IMR-90 (cell line): ENCODE results near the gene OPTC. TPM values are rescaled to one million over a fixed set of nuclear protein-coding genes. Genes with fewer than 3 reads are reported as not detected.

Source experiments
- ATAC-seq: fragments of 200-7000 bp; cut with Tn5 transposase; 2 replicates; pipeline ENCODE4 v1.9.1; 2020; ENCODE audit warnings: low read depth, mild to moderate bottlenecking, moderate library complexity
- BruUV-seq: library from RNA; stranded (reverse); fragments of 400-500 nt; replicated peaks from 2 replicates; lab custom pipeline; 2021; lab: Mats Ljungman, UMichigan
- CTCF ChIA-PET: fragments of 300-600 bp; formaldehyde crosslinking; extraction: SDS; loops from one replicate; lab custom pipeline; 2021; ENCODE audit warnings: antibody characterized with exemption; lab: Yijun Ruan, JAX
- POLR2A ChIA-PET: fragments of 300-600 bp; sonication (Branson Sonifier 250); formaldehyde crosslinking; loops from one replicate; lab custom pipeline; 2022; ENCODE audit warnings: antibody characterized with exemption; ENCODE audit not compliant: unreplicated experiment; lab: Charles Lee
- DNase-seq: peaks from one replicate; pipeline ENCODE4 v3.0.0; 2013
- H2AFZ ChIP-seq: replicated peaks from 2 replicates; pipeline ENCODE3; 2013; ENCODE audit warnings: low read length, mild to moderate bottlenecking; ENCODE audit not compliant: poor library complexity
- H2AK5ac ChIP-seq: 2 replicates; pipeline ENCODE4 v1.6.1; 2013; ENCODE audit warnings: low read depth, low read length, inconsistent platforms
- H2AK9ac ChIP-seq: replicated peaks from 2 replicates; pipeline ENCODE3; 2013; ENCODE audit warnings: mild to moderate bottlenecking, low read depth, low read length, moderate library complexity; ENCODE audit not compliant: poor library complexity
- H2BK120ac ChIP-seq: 2 replicates; pipeline ENCODE4 v1.6.1; 2013; ENCODE audit warnings: low read depth, low read length, inconsistent platforms
- H2BK15ac ChIP-seq: 3 replicates; pipeline ENCODE4 v1.6.1; 2013; ENCODE audit warnings: low read depth, low read length, inconsistent platforms
- H2BK20ac ChIP-seq: 2 replicates; pipeline ENCODE4 v1.6.1; 2013; ENCODE audit warnings: low read depth, mild to moderate bottlenecking, inconsistent platforms, low read length, moderate library complexity
- H2BK5ac ChIP-seq: 2 replicates; pipeline ENCODE4 v1.6.1; 2013; ENCODE audit warnings: mild to moderate bottlenecking, low read depth, low read length, inconsistent platforms; ENCODE audit not compliant: poor library complexity, severe bottlenecking
- H3K14ac ChIP-seq: replicated peaks from 2 replicates; pipeline ENCODE4 v1.6.1; 2013; ENCODE audit warnings: low read depth, low read length, inconsistent platforms
- H3K18ac ChIP-seq: 2 replicates; pipeline ENCODE4 v1.6.1; 2013; ENCODE audit warnings: low read depth, low read length, control low read depth
- H3K23ac ChIP-seq: 2 replicates; pipeline ENCODE4 v1.6.1; 2013; ENCODE audit warnings: low read depth, low read length, inconsistent platforms
- H3K27ac ChIP-seq: 2 replicates; pipeline ENCODE4 v1.5.1; 2013; ENCODE audit warnings: mild to moderate bottlenecking, control low read depth, low read length; ENCODE audit not compliant: insufficient read depth
- H3K27me3 ChIP-seq: 2 replicates; pipeline ENCODE4 v1.6.1; 2013; ENCODE audit warnings: low read length; ENCODE audit not compliant: control insufficient read depth, insufficient read depth
- H3K36me3 ChIP-seq: 2 replicates; pipeline ENCODE4 v1.6.1; 2013; ENCODE audit warnings: low read length, mixed read lengths; ENCODE audit not compliant: control insufficient read depth, insufficient read depth
- H3K4ac ChIP-seq: 2 replicates; pipeline ENCODE4 v1.6.1; 2013; ENCODE audit warnings: low read depth, low read length, inconsistent platforms
- H3K4me1 ChIP-seq: 2 replicates; pipeline ENCODE4 v1.6.1; 2013; ENCODE audit warnings: low read length, mixed read lengths; ENCODE audit not compliant: control insufficient read depth, insufficient read depth
- H3K4me2 ChIP-seq: 2 replicates; pipeline ENCODE4 v1.6.1; 2013; ENCODE audit warnings: low read depth, mild to moderate bottlenecking, control low read depth, low read length, moderate library complexity
- H3K4me3 ChIP-seq: 2 replicates; pipeline ENCODE4 v1.5.1; 2013; ENCODE audit warnings: low read depth, mild to moderate bottlenecking, control low read depth, low read length, moderate library complexity; ENCODE audit not compliant: insufficient read depth
- H3K56ac ChIP-seq: 2 replicates; pipeline ENCODE4 v1.6.1; 2013; ENCODE audit warnings: low read length, inconsistent platforms; ENCODE audit not compliant: insufficient read depth; ENCODE audit errors: extremely low read depth
- H3K79me1 ChIP-seq, 2 experiments: 2 replicates each; pipeline ENCODE4 v1.6.1; 2013; ENCODE audit warnings: low read length in 2 of 2, inconsistent platforms in 1 of 2, low read depth in 1 of 2
- H3K9ac ChIP-seq: 2 replicates; pipeline ENCODE4 v1.6.1; 2013; ENCODE audit warnings: low read depth, low read length, control low read depth
- H3K9me1 ChIP-seq: 2 replicates; pipeline ENCODE4 v1.6.1; 2013; ENCODE audit warnings: low read length, inconsistent platforms; ENCODE audit not compliant: insufficient read depth
- H3K9me3 ChIP-seq: 2 replicates; pipeline ENCODE4 v1.6.1; 2013; ENCODE audit warnings: low read length; ENCODE audit not compliant: control insufficient read depth, insufficient read depth
- H4K20me1 ChIP-seq: 2 replicates; pipeline ENCODE4 v1.6.1; 2013; ENCODE audit warnings: low read length, inconsistent platforms; ENCODE audit not compliant: insufficient read depth
- H4K5ac ChIP-seq: 2 replicates; pipeline ENCODE4 v1.6.1; 2013; ENCODE audit warnings: mild to moderate bottlenecking, low read depth, low read length, control low read depth
- H4K8ac ChIP-seq, 2 experiments: 2 replicates each; pipeline ENCODE4 v1.6.1; 2013; ENCODE audit warnings: low read depth in 2 of 2, low read length in 2 of 2, control low read depth in 1 of 2, inconsistent platforms in 1 of 2
- H4K91ac ChIP-seq: 2 replicates; pipeline ENCODE4 v1.6.1; 2013; ENCODE audit warnings: low read depth, low read length, inconsistent platforms; ENCODE audit not compliant: insufficient read depth
- BHLHE40 ChIP-seq: fragments of 150-350 bp; IDR thresholded peaks from 2 replicates; pipeline ENCODE4 v1.6.1; 2016; ENCODE audit warnings: mild to moderate bottlenecking, low read depth, low read length
- CHD1 ChIP-seq: IDR thresholded peaks from 2 replicates; pipeline ENCODE4 v1.6.1; 2012; ENCODE audit warnings: low read depth, low read length, improper control_type of control experiment
- CTCF ChIP-seq: conservative IDR thresholded peaks from 2 replicates; pipeline ENCODE4 v1.5.1; 2012; ENCODE audit warnings: mild to moderate bottlenecking, low read depth, low read length, improper control_type of control experiment
- ELK1 ChIP-seq: fragments of 150-350 bp; IDR thresholded peaks from 2 replicates; pipeline ENCODE4 v1.6.1; 2016; ENCODE audit warnings: low read depth, mild to moderate bottlenecking, low read length, moderate library complexity, borderline replicate concordance
- FOS ChIP-seq: fragments of 150-350 bp; IDR thresholded peaks from 2 replicates; pipeline ENCODE4 v1.6.1; 2016; ENCODE audit warnings: low read depth, low read length
- MAFK ChIP-seq: IDR thresholded peaks from 2 replicates; pipeline ENCODE4 v1.6.1; 2012; ENCODE audit warnings: low read depth, low read length, improper control_type of control experiment
- MAZ ChIP-seq: IDR thresholded peaks from 2 replicates; pipeline ENCODE4 v1.6.1; 2012; ENCODE audit warnings: low read depth, mild to moderate bottlenecking, low read length, improper control_type of control experiment, moderate library complexity, borderline replicate concordance
- MXI1 ChIP-seq: IDR thresholded peaks from 2 replicates; pipeline ENCODE4 v1.6.1; 2012; ENCODE audit warnings: low read depth, mild to moderate bottlenecking, low read length, moderate library complexity, borderline replicate concordance
- NFE2L2 ChIP-seq: fragments of 150-350 bp; IDR thresholded peaks from 2 replicates; pipeline ENCODE4 v1.6.1; 2016; ENCODE audit warnings: low read depth, mild to moderate bottlenecking, low read length
- RCOR1 ChIP-seq: IDR thresholded peaks from 2 replicates; pipeline ENCODE4 v1.6.1; 2012; ENCODE audit warnings: mild to moderate bottlenecking, low read length, improper control_type of control experiment; ENCODE audit not compliant: insufficient replicate concordance
- RFX5 ChIP-seq: IDR thresholded peaks from 2 replicates; pipeline ENCODE4 v1.8.0; 2012; ENCODE audit warnings: low read depth, mild to moderate bottlenecking, low read length, moderate library complexity
- SMC3 ChIP-seq: fragments of 150-350 bp; IDR thresholded peaks from 2 replicates; pipeline ENCODE4 v1.6.1; 2016; ENCODE audit warnings: low read depth, mild to moderate bottlenecking, antibody characterized with exemption, low read length, moderate library complexity
- WGBS, 2 experiments: methylation state at CpG; one replicate each; pipeline versions ENCODE4 v1.1.5 to v1.1.7; 2013; ENCODE audit warnings: missing lambda C conversion rate in 2 of 2; ENCODE audit not compliant: insufficient read length in 1 of 2; ENCODE audit errors: extremely low coverage in 2 of 2; 5-methylcytosine and 5-hydroxymethylcytosine counted together
- dilution Hi-C: fragments of 300-500 bp; cut with HindIII; formaldehyde crosslinking; loops from one replicate; pipeline ENCODE4 v1.14.3; 2018; ENCODE audit warnings: low sequenced_read_pairs; ENCODE audit not compliant: unreplicated experiment
- in situ Hi-C: fragments of 300-500 bp; cut with MboI; formaldehyde crosslinking; loops from 3 replicates; pipeline ENCODE4 v1.14.3; 2019; ENCODE audit warnings: low sequenced_read_pairs, inconsistent platforms, mixed read lengths
- intact Hi-C: fragments of 100-400 bp; cut with micrococcal nuclease; formaldehyde crosslinking; loops from 2 replicates; pipeline ENCODE4 v1.10.0; 2022
- polyA plus RNA-seq, 3 experiments: library from polyadenylated mRNA; depleted of rRNA; stranded (reverse); fragments of >200 nt; gene quantifications; 2 replicates each; pipeline ENCODE4 v1.2.3, GENCODE V29; 2012; ENCODE audit warnings: low replicate concordance in 1 of 3
- total RNA-seq: library from RNA; depleted of rRNA; stranded (reverse); fragments of >200 nt; gene quantifications from 2 replicates; pipeline ENCODE4 v1.2.3, GENCODE V29; 2012

The OPTC gene
- total and polyA plus RNA-seq, 2 of the 4 experiments (the other 2 are of a cell fraction) = not detected

DNA sequence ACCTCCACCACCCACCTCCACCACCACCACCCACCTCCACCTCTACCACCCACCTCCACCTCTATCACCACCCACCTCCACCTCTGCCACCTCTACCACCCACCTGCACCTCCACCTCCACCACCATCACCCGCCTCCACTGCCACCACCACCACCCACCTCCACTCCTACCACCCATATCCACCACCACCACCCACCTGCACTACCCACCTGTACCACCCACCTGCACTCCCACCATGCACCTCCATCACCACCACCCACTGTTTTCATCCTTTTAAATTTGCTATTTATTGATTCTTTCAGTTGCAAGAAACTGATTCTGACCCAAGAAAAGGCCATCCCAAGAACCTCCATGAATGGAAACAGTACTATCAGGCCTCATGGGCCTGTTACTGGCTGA is 6.3 kb downstream of the OPTC start:
- H3K18ac ChIP-seq = no peak overlapping the region
- no peak overlapping the region for H4K5ac ChIP-seq
- no peak overlapping the region for H3K14ac ChIP-seq
- H3K23ac ChIP-seq = no peak overlapping the region
- no peak overlapping the region for H2BK15ac ChIP-seq
- H2BK5ac ChIP-seq = no peak overlapping the region
- H4K91ac ChIP-seq = no peak overlapping the region
- CTCF ChIA-PET = no interaction called here
- no peak overlapping the region for H4K8ac ChIP-seq
- peaks cover 0 to 10% of the 10 kb centered on the region in 2 experiments; a peak in 2 of 4 replicates for H3K79me1 ChIP-seq
- no peaks in the 10 kb centered on the region for H3K9me3 ChIP-seq
- no peak overlapping the region for H3K4me2 ChIP-seq
- no peaks in the 10 kb centered on the region for H3K36me3 ChIP-seq
- no peak overlapping the region for H2BK20ac ChIP-seq
- intact Hi-C loops = no loop called here
- no peak overlapping the region for H2BK120ac ChIP-seq
- POLR2A ChIA-PET = no interaction called here
- ATAC-seq = no peak
- no CpG with 5 or more reads among the region's 1 CpG for WGBS, 2 experiments
- no peak overlapping the region for H3K4me3 ChIP-seq
- peaks cover 4% of the 10 kb centered on the region for H3K4me1 ChIP-seq
- TF ChIP-seq NFE2L2 = no peak
- no peak for TF ChIP-seq BHLHE40
- no peak for TF ChIP-seq MAFK
- no peak for TF ChIP-seq SMC3
- TF ChIP-seq RFX5 = no peak
- no peak for TF ChIP-seq RCOR1
- no peak for TF ChIP-seq CHD1
- no peak for TF ChIP-seq CTCF
- TF ChIP-seq FOS = no peak
- no peak for TF ChIP-seq MXI1
- no peak for TF ChIP-seq ELK1
- TF ChIP-seq MAZ = no peak
- DNase-seq = no peak
- dilution Hi-C loops = no loop called here
- no peak overlapping the region for H2AK5ac ChIP-seq
- H2AFZ ChIP-seq = no peak overlapping the region
- no peak overlapping the region for H3K56ac ChIP-seq
- H3K27ac ChIP-seq = no peak overlapping the region
- H3K9me1 ChIP-seq = peaks cover 11% of the 10 kb centered on the region
- no peaks in the 10 kb centered on the region for H4K20me1 ChIP-seq
- in situ Hi-C loops = no loop called here
- H3K4ac ChIP-seq = no peak overlapping the region
- no peak overlapping the region for H3K9ac ChIP-seq
- BruUV-seq = no TSS peak
- no peaks in the 10 kb centered on the region; the same call in 1 of the 2 replicates for H3K27me3 ChIP-seq
- no peak overlapping the region for H2AK9ac ChIP-seq
